NOMO-1 (cell line): ENCODE data around the gene PUDP.
A peak's percentile ranks its signal among the peaks of the same experiment; 100 is the strongest.

Experiments
- DNase-seq, 2 experiments: peaks; one replicate each; lab custom pipeline; 2025; ENCODE audit not compliant: unreplicated experiment in 2 of 2; lab: John Stamatoyannopoulos, UW

Gene PUDP

DNA sequence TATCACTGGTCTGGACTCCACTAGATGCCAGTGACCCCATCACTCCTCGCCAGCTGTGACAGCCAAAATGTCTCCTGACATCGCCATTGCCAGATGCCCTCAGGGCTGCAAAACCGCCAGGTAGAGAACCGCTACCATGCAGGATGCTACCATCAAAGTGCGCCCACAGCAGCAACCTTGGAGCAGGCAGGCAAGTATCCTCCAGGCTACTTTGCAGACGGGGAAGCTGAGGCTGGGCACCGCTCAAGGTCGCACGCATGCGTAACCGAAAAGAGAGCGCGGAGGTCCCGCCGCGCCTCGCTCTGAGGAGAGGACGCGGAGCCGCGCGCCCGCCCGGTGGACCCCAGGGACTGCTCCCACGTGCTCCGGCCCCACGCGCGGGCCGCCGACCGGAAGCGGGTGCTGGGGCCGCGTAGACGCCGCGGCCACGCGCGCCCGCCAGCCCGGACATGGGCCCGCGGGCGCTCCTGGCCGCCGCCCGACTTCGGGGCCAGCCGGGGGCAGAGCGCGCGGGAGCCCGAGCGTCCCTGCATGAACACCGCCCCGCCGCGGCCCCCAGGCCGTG, 458 bp downstream of the PUDP start, which contains the start of gene STS:
TSS of gene STS (plus strand) at position 300 of the 565 bp plus-strand sequence. CDS start 105,488 bp downstream, outside the sequence.
- DNase-seq = peak; percentile 17 to 31

GRCh38 chrX:7146703-7147412, 1.1 kb downstream of the PUDP start:
- DNase-seq = peak; percentile 28 to 45

GRCh38 chrX:7146020-7146702, 1.8 kb downstream of the PUDP start:
- DNase-seq = peak in 1 of 2 experiments; percentile 10

DNA sequence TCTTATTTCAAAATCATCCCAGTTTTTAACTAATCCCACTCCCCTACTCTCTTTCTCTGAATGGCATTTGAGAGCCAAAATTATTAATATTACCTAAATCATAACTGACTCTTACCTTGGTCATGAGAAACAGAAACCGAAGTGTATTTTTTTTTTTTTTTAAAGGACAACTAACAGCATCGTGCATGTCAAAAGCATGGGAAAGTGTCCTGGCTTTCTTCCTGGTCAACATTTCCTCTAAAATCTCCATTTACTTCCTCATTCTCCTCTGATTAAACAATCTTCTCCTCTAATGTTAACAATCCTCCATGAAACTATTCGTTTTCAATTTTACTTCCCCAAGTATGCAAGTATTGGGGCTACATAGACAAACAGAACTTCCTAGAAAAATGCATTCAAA, 2.5 kb downstream of the PUDP start:
- no peak for DNase-seq

DNA sequence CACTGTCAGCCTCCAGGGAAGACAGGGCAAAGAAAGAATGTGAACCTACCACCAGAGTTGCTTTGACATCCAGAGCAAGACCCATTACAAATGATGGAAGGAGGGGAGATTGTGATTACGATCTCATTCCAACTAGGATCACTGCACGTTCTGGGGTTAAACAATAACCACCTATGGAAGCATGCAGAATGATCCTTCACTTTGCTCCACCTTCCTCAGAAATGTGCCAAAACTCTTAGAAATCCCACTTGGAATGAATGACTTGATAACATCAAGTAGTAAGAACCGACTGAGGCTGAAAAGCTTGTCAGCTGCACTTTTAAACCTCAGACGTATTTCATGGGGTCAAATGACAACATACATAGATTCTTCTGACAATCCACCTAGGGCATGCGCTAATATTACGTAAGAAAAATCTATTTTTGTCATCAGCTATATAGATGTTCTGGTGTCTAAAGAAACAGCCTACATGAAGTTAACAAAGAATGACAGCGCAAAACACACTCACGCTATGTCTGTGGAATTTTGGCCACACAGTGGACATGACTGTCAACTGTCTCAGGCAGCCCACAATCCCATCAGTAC, 3.9 kb downstream of the PUDP start:
- no peak for DNase-seq

DNA sequence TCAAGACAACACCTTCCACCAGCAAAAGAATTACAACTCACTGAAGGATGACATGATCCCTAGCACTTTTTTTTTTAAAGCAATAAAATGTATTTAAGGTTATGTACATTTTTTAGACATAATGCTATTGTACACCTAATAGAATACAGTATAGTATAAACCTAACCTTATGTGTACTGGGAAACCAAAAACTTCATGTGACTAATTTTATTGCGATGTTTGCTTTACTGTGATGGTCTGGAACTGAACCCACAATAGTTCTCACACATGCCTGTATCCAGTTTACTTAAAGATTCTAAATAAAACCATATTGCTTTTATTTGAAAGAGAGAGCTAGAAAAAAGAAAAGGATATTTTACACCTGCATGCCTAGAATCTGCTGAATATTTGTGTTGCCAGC, 4.9 kb downstream of the PUDP start:
- no peak for DNase-seq

GRCh38 chrX:7139202-7140081, 8.5 kb downstream of the PUDP start:
- DNase-seq = no peak

DNA sequence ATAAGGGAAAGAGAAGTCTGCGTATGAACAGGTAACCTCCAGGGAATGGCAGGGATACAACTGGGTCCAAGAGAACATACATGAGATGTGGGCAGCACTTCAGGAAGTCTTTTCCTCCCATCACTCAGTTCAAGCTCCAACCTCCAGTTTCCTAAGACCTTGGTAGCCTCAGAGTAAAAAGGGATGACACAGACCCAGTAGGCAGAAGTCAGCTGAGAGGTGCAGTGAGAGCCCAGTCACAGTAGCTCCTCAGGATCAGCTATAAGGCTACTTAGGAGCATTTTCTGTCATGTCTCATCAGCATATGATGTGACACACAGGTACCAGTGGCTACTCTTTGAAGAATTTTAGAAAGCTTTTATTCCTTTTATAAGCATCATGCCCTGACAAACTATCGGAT, 13.0 kb downstream of the PUDP start:
- no peak for DNase-seq

GRCh38 chrX:7133050-7133440, 14.9 kb downstream of the PUDP start:
- peak; percentile 15 to 23 for DNase-seq

GRCh38 chrX:7132335-7133049, 15.5 kb downstream of the PUDP start:
- peak in 1 of 2 experiments; percentile 6 for DNase-seq

DNA sequence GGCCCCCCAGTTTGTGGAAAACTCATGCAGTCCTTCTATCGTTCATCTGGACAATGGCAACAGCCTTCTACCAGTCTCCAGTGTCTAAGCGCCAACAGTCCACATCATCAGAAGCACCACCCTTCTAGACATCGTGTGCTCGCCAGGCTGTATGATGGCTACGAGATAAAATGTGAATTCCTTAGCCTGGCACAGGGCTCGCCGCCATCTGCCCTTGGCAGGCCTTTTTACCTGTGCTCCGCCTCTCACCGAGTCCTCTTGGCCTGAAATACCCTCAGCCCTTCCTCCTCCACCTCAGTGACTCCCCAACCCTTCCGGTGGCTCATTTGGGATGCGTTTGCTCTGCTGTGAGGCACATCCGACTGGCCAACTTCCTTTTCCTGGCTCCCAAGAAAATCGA, 16.3 kb downstream of the PUDP start:
- no peak for DNase-seq

DNA sequence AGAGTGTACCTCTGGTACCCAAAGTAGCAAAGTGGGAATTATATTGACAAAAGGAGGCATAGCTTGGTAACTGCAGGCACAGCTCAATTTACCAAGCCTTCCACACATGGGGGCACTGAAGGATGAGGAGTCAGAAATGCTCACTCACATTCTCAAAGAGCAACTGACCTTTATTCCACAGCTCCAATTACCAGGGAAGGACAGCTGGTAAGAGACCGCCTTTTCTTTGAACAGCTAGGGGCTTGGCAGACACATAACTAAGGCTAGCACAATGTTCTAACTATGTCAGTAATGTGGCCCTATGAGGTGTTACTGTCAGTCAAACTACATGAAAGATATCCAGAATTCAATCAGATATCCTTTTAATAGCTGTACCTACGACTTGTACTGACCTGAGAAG, 20.9 kb downstream of the PUDP start:
- DNase-seq = no peak

- DNase-seq = no peak
Observed at GRCh38 chrX:7120878-7121219, 27.1 kb downstream of the PUDP start.

- DNase-seq = no peak
Observed at GRCh38 chrX:7119950-7120877, 27.7 kb downstream of the PUDP start.

- no peak for DNase-seq
Observed at GRCh38 chrX:7117587-7117986, 30.4 kb downstream of the PUDP start.

- DNase-seq = no peak
Observed at GRCh38 chrX:7116081-7116480, 31.9 kb downstream of the PUDP start.

GRCh38 chrX:7115557-7115956, 32.4 kb downstream of the PUDP start:
- DNase-seq = no peak

DNA sequence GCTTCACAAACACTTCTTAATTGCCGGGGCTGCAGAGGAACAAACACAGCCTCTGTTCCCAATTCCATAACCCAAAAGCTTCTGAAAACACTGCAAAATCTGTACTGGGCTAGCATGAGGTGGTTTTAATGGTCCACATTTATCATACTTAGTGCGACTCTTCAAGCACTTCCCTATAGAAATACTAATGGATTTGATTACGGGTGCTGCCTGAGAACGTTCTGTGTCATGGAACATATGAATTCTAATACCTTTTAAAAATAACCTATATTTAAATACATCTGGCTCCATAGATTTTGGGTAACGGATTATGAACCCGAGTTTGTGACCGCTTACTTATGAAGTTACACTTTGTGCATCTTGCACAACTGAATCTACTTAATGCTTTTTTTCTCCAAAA, 35.9 kb downstream of the PUDP start:
- no peak for DNase-seq

GRCh38 chrX:7111518-7111917, 36.4 kb downstream of the PUDP start:
- DNase-seq = no peak
